K562 (cell line): ENCODE results near the gene MYL6B. TPM values are rescaled to one million over a fixed set of nuclear protein-coding genes. Genes with fewer than 3 reads are reported as not detected.
A peak's percentile ranks its signal among the peaks of the same experiment; 100 is the strongest.

Experiments
- BRCA1 ChIP-seq, 2 experiments: fragments of 450-650 bp in 1 of 2; sonication (generic) in 1 of 2; formaldehyde crosslinking in 1 of 2; IDR thresholded peaks; 2 replicates each; pipeline versions ENCODE4 v1.5.0 to v1.6.1; 2017 to 2020; ENCODE audit warnings: mild to moderate bottlenecking in 1 of 2, missing genetic modification reagents in 1 of 2
- CBX1 ChIP-seq: sonication (generic); IDR thresholded peaks from 2 replicates; pipeline ENCODE4 v1.6.1; 2016; ENCODE audit warnings: antibody characterized with exemption, low read depth, mild to moderate bottlenecking
- COPS2 ChIP-seq: fragments of 450-650 bp; conservative IDR thresholded peaks from 2 replicates; pipeline ENCODE4 v1.6.1; 2016; ENCODE audit warnings: mild to moderate bottlenecking, moderate library complexity
- CREB1 ChIP-seq, 2 experiments: sonication (generic) in 1 of 2; formaldehyde crosslinking in 1 of 2; IDR thresholded peaks; 2 replicates each; pipeline versions ENCODE4 v1.6.1 to v1.8.0; 2012 to 2022; ENCODE audit warnings: inconsistent platforms in 1 of 2, mild to moderate bottlenecking in 1 of 2, missing genetic modification reagents in 1 of 2, moderate library complexity in 1 of 2
- EWSR1 ChIP-seq: fragments of 450-650 bp; IDR thresholded peaks from 2 replicates; pipeline ENCODE4 v1.6.1; 2018; ENCODE audit warnings: borderline replicate concordance, mild to moderate bottlenecking, low read depth, moderate library complexity; ENCODE audit not compliant: partially characterized antibody
- FOXK2 ChIP-seq, 2 experiments: fragments of 450-650 bp; IDR thresholded peaks in 1 of 2; conservative IDR thresholded peaks in 1 of 2; 2 replicates each; pipeline ENCODE4 v1.6.1; 2016; ENCODE audit warnings: low read depth in 2 of 2, mild to moderate bottlenecking in 1 of 2
- GATAD2B ChIP-seq: fragments of 450-650 bp; IDR thresholded peaks from 2 replicates; pipeline ENCODE4 v1.6.1; 2017; ENCODE audit warnings: mild to moderate bottlenecking, borderline replicate concordance
- HDAC1 ChIP-seq, 2 experiments: fragments of 450-650 bp; IDR thresholded peaks; 2 replicates each; pipeline ENCODE4 v1.6.1; 2016 to 2017; ENCODE audit warnings: inconsistent platforms in 1 of 2, mild to moderate bottlenecking in 1 of 2, moderate library complexity in 1 of 2
- KLF6 ChIP-seq: fragments of 250-450 bp; sonication (Bioruptor Pico); IDR thresholded peaks from 2 replicates; pipeline ENCODE4 v1.4.0; 2020; ENCODE audit warnings: mild to moderate bottlenecking, moderate library complexity, borderline replicate concordance
- MECOM ChIP-seq: fragments of 250-450 bp; sonication (Bioruptor Pico); IDR thresholded peaks from 2 replicates; pipeline ENCODE4 v1.8.0; 2022; ENCODE audit warnings: inconsistent platforms
- MITF ChIP-seq: IDR thresholded peaks from 2 replicates; pipeline ENCODE4 v1.6.1; 2014; ENCODE audit warnings: antibody characterized with exemption
- NCOA6 ChIP-seq: fragments of 450-650 bp; IDR thresholded peaks from 2 replicates; pipeline ENCODE4 v1.6.1; 2017; ENCODE audit warnings: mild to moderate bottlenecking
- NR0B1 ChIP-seq: fragments of 450-650 bp; IDR thresholded peaks from one replicate; pipeline ENCODE4 v1.6.1; 2018; ENCODE audit warnings: mild to moderate bottlenecking, moderate library complexity; ENCODE audit not compliant: partially characterized antibody
- PRMT5 ChIP-seq: sonication (generic); formaldehyde crosslinking; IDR thresholded peaks from 2 replicates; pipeline ENCODE4 v1.5.0; 2020; ENCODE audit warnings: missing genetic modification reagents
- SMAD4 ChIP-seq: fragments of 250-450 bp; sonication (Bioruptor Pico); conservative IDR thresholded peaks from 2 replicates; pipeline ENCODE4 v1.8.0; 2021; ENCODE audit warnings: inconsistent platforms, mild to moderate bottlenecking, moderate library complexity
- SMARCB1 ChIP-seq: IDR thresholded peaks from 2 replicates; pipeline ENCODE4 v1.6.1; 2011; ENCODE audit warnings: improper control_type of control experiment, low read depth; ENCODE audit not compliant: insufficient read length
- TOE1 ChIP-seq, 2 experiments: fragments of 450-650 bp in 1 of 2; sonication (generic) in 1 of 2; formaldehyde crosslinking in 1 of 2; IDR thresholded peaks; 2 replicates each; pipeline versions ENCODE4 v1.7.1 to v1.8.0; 2016 to 2022; ENCODE audit warnings: borderline replicate concordance in 2 of 2, mild to moderate bottlenecking in 2 of 2, antibody characterized with exemption in 1 of 2, inconsistent platforms in 1 of 2, low read depth in 1 of 2, missing genetic modification reagents in 1 of 2, moderate library complexity in 1 of 2
- ZFX ChIP-seq: sonication (generic); formaldehyde crosslinking; IDR thresholded peaks from 2 replicates; pipeline ENCODE4 v1.8.0; 2022; ENCODE audit warnings: mild to moderate bottlenecking, missing genetic modification reagents, moderate library complexity
- polyA plus RNA-seq, 8 experiments: library from polyadenylated mRNA; depleted of rRNA in 4 of 8; stranded (reverse) in 5 of 8; unstranded in 3 of 8; fragments of >200 nt; fragmentation: Nextera tagmentation in 2 of 8; fragmentation: Illumina TruSeq in 1 of 8; extraction: Ambion mirVana in 2 of 8; extraction: Trizol in 1 of 8; gene quantifications; 2 replicates each; pipeline versions ENCODE4 v1.2.1 to v1.2.3, GENCODE V29; 2011 to 2014; ENCODE audit warnings: inconsistent platforms in 1 of 8, missing spikeins in 1 of 8
- total RNA-seq, 7 experiments: library from RNA; depleted of rRNA in 6 of 7; stranded (reverse); fragments of >200 nt in 6 of 7; fragmentation: Illumina TruSeq in 2 of 7; extraction: Trizol in 2 of 7; gene quantifications; 2 replicates each; pipeline versions ENCODE4 v1.2.1 to v1.2.3, GENCODE V29; 2011 to 2021; ENCODE audit warnings: low replicate concordance in 1 of 7
- TF ChIP-seq, protein P1 (sequence below): fragments of 450-650 bp; IDR thresholded peaks from 2 replicates; pipeline ENCODE4 v1.6.1; 2016
- TF ChIP-seq, protein P2 (sequence below), 2 experiments: fragments of 450-650 bp; conservative IDR thresholded peaks; 2 replicates each; pipeline ENCODE4 v1.6.1; 2017; ENCODE audit warnings: mild to moderate bottlenecking in 2 of 2, moderate library complexity in 2 of 2

The MYL6B gene
- total and polyA plus RNA-seq, 9 of the 15 experiments (the other 6 are each of a cell fraction or from before 2014, with no cell fraction given) = 42.8 to 77.3 (median 68.6) TPM

GRCh38 chr12:56189918-56190694 lies 37.7 kb downstream of the MYL6B start (continued):
- TF ChIP-seq BRCA1 (IDR thresholded peaks at IDR 0.05) (no peak), BRCA1 (CRISPR knock-in tag; IDR thresholded peaks at IDR 0.05) (no peak), ZFX (peak; percentile 76), TOE1 (IDR thresholded peaks at IDR 0.05; ENCODE audit: borderline replicate concordance) (no peak; the same call in 1 of the 2 replicates), TOE1 (CRISPR knock-in tag; IDR thresholded peaks at IDR 0.05; ENCODE audit: borderline replicate concordance, low read depth) (no peak), SMAD4 (CRISPR knock-in tag) (peak; percentile 53; the same call in 1 of the 2 replicates), CREB1 (IDR thresholded peaks at IDR 0.05) (peak; percentile 30; the same call in 1 of the 2 replicates), CREB1 (CRISPR knock-in tag; IDR thresholded peaks at IDR 0.05) (peak; percentile 58), COPS2 (no peak), FOXK2 (conservative IDR thresholded peaks at IDR 0.05 in 1 of 2, IDR thresholded peaks at IDR 0.05 in 1 of 2; ENCODE audit: low read depth in 2 of 2) (peak in 1 of 2 experiments; percentile 49; a peak in 1 of 4 replicates), EWSR1 (no peak), MECOM (no peak), PRMT5 (CRISPR knock-in tag) (no peak), NR0B1 (no peak), NCOA6 (no peak), HDAC1 (IDR thresholded peaks at IDR 0.05) (peak; percentile 65 to 78; a peak in 3 of 4 replicates), SMARCB1 (no peak), KLF6 (CRISPR knock-in tag) (no peak), GATAD2B (no peak; the same call in 1 of the 2 replicates), MITF (0 out of 2 replicates have a peak, but pooled peaks have one; percentile 32), CBX1 (peak; percentile 16; the same call in 1 of the 2 replicates)
- TF ChIP-seq, protein P1, sequence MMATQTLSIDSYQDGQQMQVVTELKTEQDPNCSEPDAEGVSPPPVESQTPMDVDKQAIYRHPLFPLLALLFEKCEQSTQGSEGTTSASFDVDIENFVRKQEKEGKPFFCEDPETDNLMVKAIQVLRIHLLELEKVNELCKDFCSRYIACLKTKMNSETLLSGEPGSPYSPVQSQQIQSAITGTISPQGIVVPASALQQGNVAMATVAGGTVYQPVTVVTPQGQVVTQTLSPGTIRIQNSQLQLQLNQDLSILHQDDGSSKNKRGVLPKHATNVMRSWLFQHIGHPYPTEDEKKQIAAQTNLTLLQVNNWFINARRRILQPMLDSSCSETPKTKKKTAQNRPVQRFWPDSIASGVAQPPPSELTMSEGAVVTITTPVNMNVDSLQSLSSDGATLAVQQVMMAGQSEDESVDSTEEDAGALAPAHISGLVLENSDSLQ = no peak
- TF ChIP-seq, protein P2, sequence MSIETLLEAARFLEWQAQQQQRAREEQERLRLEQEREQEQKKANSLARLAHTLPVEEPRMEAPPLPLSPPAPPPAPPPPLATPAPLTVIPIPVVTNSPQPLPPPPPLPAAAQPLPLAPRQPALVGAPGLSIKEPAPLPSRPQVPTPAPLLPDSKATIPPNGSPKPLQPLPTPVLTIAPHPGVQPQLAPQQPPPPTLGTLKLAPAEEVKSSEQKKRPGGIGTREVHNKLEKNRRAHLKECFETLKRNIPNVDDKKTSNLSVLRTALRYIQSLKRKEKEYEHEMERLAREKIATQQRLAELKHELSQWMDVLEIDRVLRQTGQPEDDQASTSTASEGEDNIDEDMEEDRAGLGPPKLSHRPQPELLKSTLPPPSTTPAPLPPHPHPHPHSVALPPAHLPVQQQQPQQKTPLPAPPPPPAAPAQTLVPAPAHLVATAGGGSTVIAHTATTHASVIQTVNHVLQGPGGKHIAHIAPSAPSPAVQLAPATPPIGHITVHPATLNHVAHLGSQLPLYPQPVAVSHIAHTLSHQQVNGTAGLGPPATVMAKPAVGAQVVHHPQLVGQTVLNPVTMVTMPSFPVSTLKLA (conservative IDR thresholded peaks at IDR 0.05) = peak; percentile 26 to 58; a peak in 3 of 4 replicates
